ENCODE data around the gene SMIM21.

DNA sequence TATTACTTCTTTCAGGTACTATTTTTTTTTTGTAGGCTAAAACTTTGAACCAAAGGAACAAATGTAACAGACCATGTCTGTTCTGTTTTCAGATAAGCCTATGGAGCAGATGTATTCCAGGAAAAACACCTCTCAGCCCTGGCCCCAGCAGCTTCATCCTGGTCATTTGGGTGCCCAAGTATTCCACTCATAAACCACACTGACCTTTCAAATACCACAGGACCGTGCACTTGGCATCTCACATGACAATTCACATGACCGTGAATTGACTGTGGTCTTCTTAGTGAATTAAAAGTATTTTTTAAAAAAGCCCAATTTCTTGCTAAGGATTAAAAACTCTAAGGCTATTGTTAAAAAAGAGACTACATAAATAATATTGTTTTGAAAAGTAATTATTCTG lies 50.2 kb downstream of the SMIM21 start:
- TF ChIP-seq, protein P1, sequence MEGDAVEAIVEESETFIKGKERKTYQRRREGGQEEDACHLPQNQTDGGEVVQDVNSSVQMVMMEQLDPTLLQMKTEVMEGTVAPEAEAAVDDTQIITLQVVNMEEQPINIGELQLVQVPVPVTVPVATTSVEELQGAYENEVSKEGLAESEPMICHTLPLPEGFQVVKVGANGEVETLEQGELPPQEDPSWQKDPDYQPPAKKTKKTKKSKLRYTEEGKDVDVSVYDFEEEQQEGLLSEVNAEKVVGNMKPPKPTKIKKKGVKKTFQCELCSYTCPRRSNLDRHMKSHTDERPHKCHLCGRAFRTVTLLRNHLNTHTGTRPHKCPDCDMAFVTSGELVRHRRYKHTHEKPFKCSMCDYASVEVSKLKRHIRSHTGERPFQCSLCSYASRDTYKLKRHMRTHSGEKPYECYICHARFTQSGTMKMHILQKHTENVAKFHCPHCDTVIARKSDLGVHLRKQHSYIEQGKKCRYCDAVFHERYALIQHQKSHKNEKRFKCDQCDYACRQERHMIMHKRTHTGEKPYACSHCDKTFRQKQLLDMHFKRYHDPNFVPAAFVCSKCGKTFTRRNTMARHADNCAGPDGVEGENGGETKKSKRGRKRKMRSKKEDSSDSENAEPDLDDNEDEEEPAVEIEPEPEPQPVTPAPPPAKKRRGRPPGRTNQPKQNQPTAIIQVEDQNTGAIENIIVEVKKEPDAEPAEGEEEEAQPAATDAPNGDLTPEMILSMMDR (IDR thresholded peaks at IDR 0.05), result no peak
- TF ChIP-seq POLR2A (IDR thresholded peaks at IDR 0.05), result no peak
